Ramos (cell line): Measurements from ENCODE around the gene CERT1.
"Not testable (repeated sequence)": the region's sequence is repeated elsewhere in the genome, so short reads cannot be mapped to it uniquely, and the experiment has no call there.

Source experiments
- in situ Hi-C: fragments of 300-500 bp; cut with MboI; formaldehyde crosslinking; loops from one replicate; pipeline ENCODE4 v1.14.3; 2022; ENCODE audit warnings: low sequenced_read_pairs; ENCODE audit not compliant: unreplicated experiment

CERT1 gene

DNA sequence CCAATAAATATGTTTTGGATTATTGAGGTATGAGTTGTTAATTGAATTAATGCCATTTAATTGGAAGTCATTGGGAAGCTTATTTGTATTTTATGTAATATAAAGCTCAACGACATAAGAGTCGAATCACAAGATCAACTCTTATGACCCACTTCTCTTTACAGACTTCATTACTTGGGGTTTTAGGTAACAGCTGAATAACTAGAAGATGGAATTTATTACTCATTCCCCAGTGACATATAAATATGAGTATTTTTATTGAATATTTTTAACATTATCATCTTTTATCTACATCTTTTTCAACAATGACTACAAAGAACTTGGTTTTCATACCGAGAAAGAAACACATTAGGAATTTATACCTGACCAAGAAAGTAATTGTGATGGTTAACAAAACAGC lies 153.3 kb downstream of the CERT1 start:
- in situ Hi-C loops = no loop called here

DNA sequence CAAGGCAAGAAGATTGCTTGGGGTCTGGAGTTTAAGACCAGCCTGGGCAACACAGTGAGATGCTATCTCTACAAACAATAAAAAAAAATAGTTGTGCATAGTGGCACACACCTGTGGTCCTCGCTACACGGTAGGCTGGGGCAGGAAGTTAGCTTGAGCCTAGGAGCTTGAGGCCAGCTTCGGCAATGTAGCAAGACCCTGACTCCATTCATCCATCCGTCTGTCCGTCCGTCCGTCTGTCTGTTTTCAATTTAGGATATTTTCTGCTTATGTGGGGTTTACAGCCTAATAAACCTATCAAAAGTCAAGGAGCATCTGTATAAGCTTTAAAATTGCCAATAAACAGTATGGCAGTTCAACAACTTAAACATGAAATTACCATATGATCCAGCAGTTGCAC lies 154.7 kb downstream of the CERT1 start:
- in situ Hi-C loops = no loop called here

DNA sequence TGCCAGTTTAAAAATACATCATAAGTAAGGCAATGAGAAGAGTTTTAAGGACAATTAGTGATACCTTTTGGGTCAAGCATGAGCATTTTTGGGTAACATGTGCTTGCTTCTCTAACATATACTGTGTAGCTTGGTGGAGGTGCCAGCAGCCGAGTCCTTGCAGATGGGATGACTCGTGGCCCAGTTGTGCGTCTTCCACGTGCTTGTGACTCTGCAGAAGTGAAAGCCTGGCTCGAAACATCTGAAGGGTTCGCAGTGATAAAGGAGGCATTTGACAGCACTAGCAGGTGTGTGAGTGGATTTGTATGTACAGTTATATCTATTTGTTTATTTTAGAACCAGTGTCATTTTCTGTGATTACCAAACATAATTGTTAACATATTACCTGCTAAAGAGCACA lies 156.2 kb downstream of the CERT1 start:
- in situ Hi-C loops = no loop called here

DNA sequence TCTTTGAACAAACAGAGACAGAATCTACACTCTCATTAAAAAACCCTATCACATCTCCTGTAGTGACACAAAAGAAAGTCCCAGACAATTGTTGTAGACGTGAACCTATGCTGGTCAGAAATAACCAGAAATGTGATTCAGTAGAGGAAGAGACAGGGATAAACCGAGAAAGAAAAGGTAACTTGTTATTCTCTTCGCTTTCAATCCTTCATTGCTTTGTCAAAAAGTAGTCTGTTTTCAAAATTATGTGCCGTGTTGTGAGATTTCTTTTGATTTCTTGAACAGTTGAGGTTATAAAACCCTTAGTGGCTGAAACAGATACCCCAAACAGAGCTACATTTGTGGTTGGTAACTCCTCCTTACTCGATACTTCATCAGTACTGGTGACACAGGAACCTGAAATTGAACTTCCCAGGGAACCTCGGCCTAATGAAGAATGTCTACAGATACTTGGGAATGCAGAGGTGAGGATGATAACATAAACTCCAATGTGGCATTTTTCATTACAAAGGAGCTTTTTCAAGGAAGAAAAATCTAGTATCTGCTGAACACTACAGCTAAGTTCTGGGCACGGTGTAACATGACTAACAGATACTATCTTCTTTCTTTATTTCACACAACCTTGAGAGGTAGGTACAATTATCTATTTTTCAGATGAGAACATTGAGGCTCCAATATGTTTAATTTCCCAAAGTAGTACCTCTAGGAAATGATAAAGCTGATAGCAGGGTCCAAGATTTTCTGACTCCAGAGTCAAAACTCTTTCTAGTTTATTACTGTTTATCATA lies 160.1 kb downstream of the CERT1 start:
- in situ Hi-C loops = no loop called here

DNA sequence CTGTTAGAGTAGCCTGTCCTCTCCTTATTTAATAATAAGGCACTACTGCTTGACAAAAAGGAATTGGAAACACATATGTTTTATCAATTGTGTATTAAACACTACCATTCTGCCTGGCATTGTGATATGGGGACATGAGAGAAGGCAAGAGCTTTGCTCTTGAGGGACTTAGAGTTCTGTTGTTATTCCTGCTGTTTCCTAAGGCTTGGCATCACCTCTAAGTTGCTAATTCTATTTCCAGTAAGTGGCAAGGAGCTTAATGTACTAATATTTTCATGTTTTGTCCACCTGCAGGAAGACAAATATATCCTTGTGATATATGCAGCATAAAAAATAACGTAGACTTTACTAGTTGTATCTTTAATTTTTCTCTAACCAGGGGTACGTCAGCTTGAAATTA lies 161.8 kb downstream of the CERT1 start:
- in situ Hi-C loops = no loop called here

DNA sequence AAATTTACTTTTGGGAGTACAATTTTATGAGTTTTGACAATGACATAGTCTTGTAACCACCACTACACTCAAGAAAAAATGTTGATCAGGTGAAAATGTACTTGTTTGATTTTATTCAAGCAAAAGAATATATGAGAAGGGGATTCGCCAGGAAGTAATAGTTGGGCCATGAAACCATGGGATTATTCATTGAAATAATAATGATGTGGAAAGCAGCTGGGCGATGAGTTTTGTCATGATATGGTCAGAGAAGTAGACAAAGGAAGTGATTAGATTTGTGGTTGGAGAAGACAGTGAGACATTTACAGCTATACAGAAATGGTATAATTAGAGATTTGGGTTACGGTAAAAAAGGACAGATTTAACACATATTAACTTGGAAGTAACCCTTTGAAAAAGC lies 163.2 kb downstream of the CERT1 start:
- in situ Hi-C loops = no loop called here

DNA sequence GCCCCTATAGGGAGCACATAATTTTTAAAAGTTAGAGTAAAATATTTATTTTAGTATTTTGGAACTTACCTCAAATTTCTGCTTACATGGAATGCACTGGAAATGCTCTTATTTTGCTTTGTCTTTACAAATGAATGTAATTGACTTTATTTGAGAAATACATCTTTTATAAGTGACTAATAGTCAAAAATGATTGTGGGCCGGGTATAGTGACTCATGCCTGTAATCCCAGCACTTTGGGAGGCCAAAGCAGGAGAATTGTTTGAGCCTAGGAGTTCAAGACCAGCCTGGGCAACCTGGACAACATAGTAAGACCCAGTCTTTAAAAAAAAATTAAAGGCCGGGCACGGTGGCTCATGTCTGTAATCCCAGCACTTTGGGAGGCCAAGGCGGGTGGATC lies 168.6 kb downstream of the CERT1 start:
- in situ Hi-C loops = no loop called here

DNA sequence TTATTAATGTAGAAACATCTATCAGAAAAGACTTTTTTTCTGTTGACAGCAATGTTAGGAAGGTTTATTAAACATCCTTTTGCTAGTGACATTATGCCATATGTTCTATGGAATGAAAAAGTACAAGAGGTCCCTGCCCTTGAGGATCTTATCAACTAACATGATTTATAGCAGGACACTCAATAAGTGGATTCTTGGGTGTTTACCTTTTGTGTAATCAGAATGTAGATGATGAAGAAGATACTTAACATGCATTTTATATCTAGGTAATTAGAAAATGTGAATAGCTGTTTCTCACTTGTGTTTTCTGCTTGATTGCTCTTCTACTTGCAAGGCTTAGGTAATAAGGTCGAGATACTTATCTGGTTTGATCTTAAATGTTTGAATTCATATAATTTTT lies 169.5 kb downstream of the CERT1 start:
- in situ Hi-C loops = no loop called here

DNA sequence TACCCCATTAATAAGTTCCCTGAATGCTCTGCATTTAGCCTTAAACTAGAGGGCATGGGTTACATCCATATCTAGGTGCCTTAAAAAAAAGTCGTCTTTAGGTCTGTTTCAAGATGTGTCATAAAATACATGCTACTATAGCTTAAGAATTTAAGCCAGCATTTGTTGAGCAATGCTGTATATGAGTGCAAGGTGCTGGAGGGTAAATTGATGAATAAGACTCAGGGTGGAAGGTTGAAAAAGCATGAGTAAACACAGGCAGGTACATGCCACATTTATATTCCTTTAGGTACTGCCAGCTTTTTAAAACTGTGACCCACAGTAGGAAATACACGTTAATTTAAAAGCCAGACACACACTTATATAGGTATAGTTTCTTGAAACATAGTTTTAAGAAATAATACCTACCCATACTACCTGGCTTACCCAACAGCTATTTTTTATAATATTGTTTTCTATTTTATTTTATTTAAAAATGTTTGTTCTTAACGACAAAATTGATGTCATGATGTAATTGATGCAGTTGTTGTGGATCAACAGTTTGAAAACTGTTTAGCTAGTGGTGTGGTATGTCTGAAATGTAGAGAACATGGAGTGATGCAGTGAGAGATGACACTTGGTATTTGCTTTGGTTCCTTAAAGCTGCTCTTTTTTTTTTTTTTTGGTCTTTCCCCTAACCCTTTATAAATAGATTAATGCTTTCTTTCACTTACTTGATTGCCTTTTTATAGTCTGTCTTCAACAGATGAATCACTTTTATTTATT lies 170.5 kb downstream of the CERT1 start:
- in situ Hi-C loops = no loop called here

DNA sequence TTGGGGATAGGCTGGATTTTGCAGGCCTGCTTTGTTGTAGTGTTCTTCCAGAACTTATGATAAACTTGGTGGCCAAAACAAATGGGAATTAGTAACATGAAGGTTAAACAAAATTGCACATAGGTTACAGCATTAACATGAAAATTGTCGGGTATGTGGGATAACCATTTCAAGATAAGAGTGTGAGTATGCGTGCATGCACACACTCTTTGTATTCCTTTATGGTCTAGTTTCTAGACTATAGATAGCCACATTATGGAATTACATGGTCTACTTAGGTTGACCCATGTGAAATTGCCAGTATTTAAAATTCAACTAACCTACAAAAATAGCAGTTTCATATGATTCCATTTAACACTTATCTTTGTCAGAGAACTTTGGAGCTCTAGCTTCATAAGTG lies 173.0 kb downstream of the CERT1 start:
- in situ Hi-C loops = no loop called here

DNA sequence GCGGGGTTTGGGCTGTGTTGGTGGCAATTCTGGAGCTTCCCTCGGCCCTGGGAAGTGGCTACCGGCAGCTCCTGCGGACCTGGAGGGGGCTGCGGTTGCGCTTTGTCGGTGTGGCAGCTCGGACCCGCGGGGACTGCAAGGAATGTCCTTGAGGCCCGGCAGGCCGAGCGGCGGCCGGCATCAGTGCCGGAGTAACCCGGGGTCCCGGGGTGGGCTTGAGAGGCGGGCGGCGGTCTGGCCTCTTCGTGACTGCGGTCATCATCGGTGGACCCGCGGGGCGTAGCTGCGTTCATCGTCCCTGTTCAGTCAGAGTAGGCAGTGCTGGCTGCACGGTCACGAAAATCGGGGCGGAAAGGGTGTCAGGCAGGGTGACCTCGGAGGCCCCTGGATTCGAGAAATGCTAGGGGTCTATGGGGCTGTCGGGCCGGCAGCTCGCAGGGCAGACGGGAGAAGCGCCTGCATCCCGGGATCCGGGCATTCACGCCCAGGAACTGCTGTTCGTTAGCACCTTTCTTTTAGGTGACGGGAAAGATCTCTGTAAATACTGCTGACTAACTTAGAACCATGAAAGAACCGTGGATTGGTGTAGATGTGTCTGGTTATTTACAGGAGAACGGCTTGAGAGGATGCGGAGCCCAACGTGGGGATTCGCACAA lies 173.9 kb downstream of the CERT1 start:
- in situ Hi-C loops = no loop called here

DNA sequence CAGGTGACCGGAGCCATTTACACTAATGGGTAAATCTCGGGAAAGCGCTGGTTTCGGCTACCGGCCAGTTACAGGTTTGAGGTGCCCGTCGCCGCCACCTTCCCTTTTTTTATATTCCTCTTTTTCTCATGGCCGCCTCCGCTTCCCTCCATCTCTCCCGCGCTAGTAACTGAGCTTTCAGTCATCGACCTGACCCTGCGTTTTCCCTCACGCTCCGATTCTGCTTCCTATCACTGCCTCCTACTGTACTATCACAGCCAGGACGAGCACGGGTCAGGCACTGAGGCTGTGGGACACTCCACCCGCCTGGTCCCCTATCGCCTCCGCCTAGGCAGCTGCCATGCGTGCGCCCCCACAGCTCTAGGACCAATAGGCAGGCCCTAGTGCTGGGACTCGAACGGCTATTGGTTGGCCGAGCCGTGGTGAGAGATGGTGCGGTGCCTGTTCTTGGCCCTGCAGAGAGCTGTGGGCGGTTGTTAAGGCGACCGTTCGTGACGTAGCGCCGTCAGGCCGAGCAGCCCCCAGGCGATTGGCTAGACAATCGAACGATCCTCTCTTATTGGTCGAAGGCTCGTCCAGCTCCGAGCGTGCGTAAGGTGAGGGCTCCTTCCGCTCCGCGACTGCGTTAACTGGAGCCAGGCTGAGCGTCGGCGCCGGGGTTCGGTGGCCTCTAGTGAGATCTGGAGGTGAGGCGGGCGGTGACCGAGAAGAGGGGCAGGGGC lies 174.7 kb downstream of the CERT1 start, which contains the start of gene HMGCR:
TSS of gene HMGCR (plus strand) at position 606 of the 722 bp plus-strand sequence. CDS start 5,386 bp downstream, outside the sequence.
- in situ Hi-C loops = no loop called here

DNA sequence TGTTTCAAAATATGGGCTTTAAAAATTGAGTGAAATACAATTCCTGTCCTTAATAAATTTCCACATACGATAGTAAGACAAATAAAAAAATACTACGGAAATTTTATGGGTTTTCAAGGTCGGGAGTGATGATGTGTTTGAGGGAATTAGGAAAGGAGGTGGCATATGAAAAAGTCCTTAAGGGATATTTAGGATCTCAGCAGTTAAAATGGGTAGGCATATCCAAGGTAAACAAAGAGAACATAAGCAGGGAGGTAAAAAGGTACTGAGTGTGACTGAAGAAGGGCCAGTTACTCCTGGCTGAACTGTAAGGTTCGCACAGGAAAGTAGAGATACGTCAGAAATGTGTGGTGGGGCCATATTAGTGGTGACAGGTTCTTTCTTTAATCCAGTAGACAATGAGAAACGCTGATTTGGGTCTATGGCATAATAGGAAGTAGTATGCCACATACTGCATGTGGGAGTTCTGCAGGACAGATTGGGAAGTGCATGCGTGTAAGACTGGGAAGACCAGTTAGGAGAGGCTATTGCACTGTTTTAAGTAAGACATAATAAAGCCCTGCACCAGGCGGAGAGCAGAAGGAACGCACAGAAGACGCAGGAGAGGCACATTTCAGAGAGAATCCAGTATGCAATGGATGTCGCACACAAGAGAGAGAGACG lies 175.3 kb downstream of the CERT1 start:
- in situ Hi-C loops = no loop called here

DNA sequence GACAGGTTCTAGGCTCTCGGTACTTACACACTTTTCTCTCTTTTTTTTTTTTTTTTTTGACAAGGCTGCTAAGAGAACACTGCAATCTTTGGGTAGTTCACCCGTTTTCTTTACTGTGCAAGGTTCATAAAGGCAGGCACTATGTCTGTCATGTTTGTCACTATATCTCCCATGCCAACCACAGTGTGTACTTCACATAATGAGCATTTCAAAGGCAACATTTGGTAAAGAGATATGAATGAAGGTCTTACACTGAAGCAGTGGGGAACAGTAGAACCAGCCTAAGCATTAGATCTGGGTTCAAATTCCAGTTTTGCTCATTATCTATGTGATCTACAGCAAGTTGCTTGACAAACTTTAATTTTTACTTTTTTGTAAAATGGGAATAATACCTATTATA lies 175.9 kb downstream of the CERT1 start:
- in situ Hi-C loops = no loop called here

DNA sequence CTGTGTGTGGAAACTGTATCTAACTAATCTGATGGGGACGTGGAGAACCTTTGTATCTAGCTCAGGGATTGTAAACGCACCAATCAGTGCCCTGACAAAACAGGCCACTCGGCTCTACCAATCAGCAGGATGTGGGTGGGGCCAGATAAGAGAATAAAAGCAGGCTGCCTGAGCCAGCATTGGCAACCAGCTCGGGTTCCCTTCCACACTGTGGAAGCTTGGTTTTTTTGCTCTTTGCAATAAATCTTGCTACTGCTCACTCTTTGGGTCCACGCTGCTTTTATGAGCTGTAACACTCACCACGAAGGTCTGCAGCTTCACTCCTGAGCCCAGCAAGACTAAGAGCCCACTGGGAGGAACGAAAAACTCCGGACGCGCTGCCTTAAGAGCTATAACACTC lies 177.0 kb downstream of the CERT1 start:
- in situ Hi-C loops = not testable (repeated sequence)

DNA sequence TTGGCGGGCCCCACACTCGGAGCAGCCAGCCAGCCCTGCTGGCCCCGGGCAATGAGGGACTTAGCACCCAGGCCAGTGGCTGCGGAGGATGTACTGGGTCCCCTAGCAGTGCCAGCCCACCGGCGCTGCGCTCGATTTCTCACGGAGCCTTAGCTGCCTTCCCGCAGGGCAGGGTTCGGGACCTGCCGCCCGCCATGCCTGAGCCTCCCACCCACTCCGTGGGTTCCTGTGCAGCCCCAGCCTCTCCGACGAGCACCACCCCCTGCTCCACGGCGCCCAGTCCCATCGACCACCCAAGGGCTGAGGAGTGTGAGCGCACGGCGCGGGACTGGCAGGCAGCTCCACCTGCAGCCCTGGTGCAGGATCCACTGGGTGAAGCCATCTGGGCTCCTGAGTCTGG lies 177.7 kb downstream of the CERT1 start:
- in situ Hi-C loops = not testable (repeated sequence)

DNA sequence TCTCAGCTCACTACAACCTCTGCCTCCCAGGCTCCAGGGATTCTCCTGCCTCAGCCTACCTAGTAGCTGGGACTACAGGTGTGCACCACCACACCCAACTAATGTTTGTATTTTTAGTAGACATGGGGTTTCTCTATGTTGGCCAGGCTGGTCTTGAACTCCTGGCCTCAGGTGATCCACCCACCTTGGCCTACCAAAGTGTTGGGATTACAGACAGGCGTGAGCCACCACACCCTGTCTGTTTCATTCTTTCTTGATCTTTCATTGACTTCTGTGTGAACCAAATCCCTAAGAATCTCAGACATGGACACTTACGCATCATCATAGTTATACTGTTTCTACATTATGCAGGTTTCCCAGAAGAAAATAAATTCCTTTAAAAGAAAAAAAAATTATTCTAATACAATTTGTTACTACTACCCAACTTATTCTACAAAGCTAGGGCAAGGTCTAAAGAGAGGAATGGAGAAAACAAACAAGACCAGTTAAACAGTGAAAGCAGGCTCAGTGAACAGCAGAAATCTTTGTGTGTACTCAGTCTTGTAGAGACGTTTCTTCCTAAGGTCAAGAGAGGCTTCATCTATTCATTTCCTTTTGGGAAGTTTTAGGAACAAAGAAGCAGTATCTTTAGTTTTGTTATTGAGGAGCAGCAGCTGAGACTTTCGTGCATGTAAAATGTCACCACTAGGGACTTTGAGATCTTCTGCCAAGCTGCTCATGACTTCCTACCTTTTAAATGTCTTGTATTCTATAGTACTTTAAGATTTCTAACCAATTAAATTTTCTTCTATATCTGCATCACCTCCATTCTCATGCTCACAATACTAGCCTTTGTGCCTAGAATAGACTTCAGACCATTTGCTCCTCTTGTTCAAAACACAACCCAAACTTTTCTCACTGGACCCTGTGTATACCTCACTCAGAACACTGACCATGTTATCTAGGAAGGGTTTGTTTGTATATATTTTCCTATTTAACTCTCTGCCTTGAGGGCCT lies 180.0 kb downstream of the CERT1 start:
- in situ Hi-C loops = no loop called here

DNA sequence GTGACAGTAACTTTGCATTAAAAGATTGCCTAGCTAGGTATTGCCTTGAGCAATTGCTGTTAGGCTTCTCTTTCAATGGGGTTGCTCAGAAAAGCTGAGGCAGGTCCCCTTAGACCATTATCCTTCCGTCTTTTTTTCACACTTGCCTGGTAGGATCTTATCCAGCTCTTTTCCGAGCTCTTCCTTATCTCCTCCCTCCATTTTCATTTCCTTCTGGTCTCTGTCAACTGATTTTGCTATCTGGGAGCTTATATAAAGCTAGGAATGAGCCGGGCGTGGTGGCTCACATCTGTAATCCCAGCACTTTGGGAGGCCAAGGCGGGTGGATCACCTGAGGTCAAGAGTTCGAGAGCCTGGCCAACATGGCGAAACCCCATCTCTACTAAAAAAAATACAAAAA lies 181.0 kb downstream of the CERT1 start:
- in situ Hi-C loops = no loop called here
